HEK293 (cell line): Measurements from ENCODE around the gene USP51.
"Not testable (repeated sequence)": the region's sequence is repeated elsewhere in the genome, so short reads cannot be mapped to it uniquely, and the experiment has no call there.

Experiments
- CTCF ChIA-PET: fragments of 350-600 bp; formaldehyde crosslinking; extraction: SDS; loops from one replicate; lab custom pipeline; 2021; ENCODE audit warnings: antibody characterized with exemption; lab: Yijun Ruan, JAX
- POLR2A ChIA-PET: fragments of 300-600 bp; formaldehyde crosslinking; extraction: SDS; loops from one replicate; lab custom pipeline; 2020; ENCODE audit warnings: antibody characterized with exemption, inconsistent platforms; lab: Yijun Ruan, JAX
- H3K27ac ChIP-seq: fragments of 200-500 bp; sonication (Bioruptor generic); 2 replicates; pipeline ENCODE4 v1.5.1; 2014; ENCODE audit warnings: low read depth, low read length, control low read depth, inconsistent platforms; ENCODE audit errors: extremely low read depth
- H3K36me3 ChIP-seq, 2 experiments: fragments of 200-500 bp in 1 of 2; sonication (Bioruptor generic) in 1 of 2; 1 replicate in 1 of 2; 2 replicates in 1 of 2; pipeline ENCODE4 v1.5.1; 2014 to 2017; ENCODE audit warnings: inconsistent platforms in 2 of 2, low read length in 2 of 2; ENCODE audit not compliant: control insufficient read depth in 2 of 2, insufficient read depth in 1 of 2
- H3K4me1 ChIP-seq: fragments of 200-500 bp; sonication (Bioruptor generic); 2 replicates; pipeline ENCODE4 v1.5.1; 2014; ENCODE audit warnings: mild to moderate bottlenecking, low read length, inconsistent platforms; ENCODE audit not compliant: control insufficient read depth, insufficient read depth
- H3K4me3 ChIP-seq: 2 replicates; pipeline ENCODE4 v1.5.1; 2011; ENCODE audit warnings: low read depth, mild to moderate bottlenecking, control low read depth, low read length, moderate library complexity
- H3K9me3 ChIP-seq: fragments of 200-500 bp; sonication (Bioruptor generic); 2 replicates; pipeline ENCODE4 v1.5.1; 2014; ENCODE audit warnings: low read depth, low read length, inconsistent platforms; ENCODE audit not compliant: control insufficient read depth, insufficient read depth
- ELK4 ChIP-seq: IDR thresholded peaks from 2 replicates; pipeline ENCODE4 v1.6.1; 2011; ENCODE audit warnings: mild to moderate bottlenecking, low read depth, low read length, borderline replicate concordance
- GLI2 ChIP-seq: fragments of 450-650 bp; formaldehyde crosslinking; IDR thresholded peaks from 2 replicates; pipeline ENCODE4; 2017; ENCODE audit warnings: missing biosample characterization, missing genetic modification characterization, low read depth, borderline replicate concordance
- MEIS1 ChIP-seq: sonication (generic); formaldehyde crosslinking; IDR thresholded peaks from 2 replicates; pipeline ENCODE4 v1.8.1; 2022; ENCODE audit warnings: missing genetic modification reagents, mild to moderate bottlenecking, borderline replicate concordance
- MZF1 ChIP-seq: fragments of 450-650 bp; formaldehyde crosslinking; IDR thresholded peaks from 2 replicates; pipeline ENCODE4 v1.5.1; 2017; ENCODE audit warnings: missing biosample characterization, missing genetic modification characterization, borderline replicate concordance
- ZEB2 ChIP-seq: fragments of 450-650 bp; formaldehyde crosslinking; IDR thresholded peaks from 2 replicates; pipeline ENCODE4 v1.5.1; 2016; ENCODE audit warnings: missing biosample characterization, missing genetic modification characterization
- ZNF292 ChIP-seq: fragments of 450-650 bp; formaldehyde crosslinking; IDR thresholded peaks from 2 replicates; pipeline ENCODE4 v1.5.1; 2016; ENCODE audit warnings: low read depth, missing biosample characterization, missing genetic modification characterization, borderline replicate concordance
- ZNF350 ChIP-seq: fragments of 450-650 bp; formaldehyde crosslinking; IDR thresholded peaks from 2 replicates; pipeline ENCODE4 v1.5.0; 2017; ENCODE audit warnings: missing biosample characterization, mild to moderate bottlenecking, missing genetic modification characterization
- ZNF449 ChIP-seq: fragments of 450-650 bp; formaldehyde crosslinking; IDR thresholded peaks from 2 replicates; pipeline ENCODE4 v1.5.1; 2017; ENCODE audit warnings: missing biosample characterization, mild to moderate bottlenecking, missing genetic modification characterization, moderate library complexity
- ZNF843 ChIP-seq: fragments of 450-650 bp; formaldehyde crosslinking; IDR thresholded peaks from 2 replicates; pipeline ENCODE4 v1.5.1; 2016; ENCODE audit warnings: missing biosample characterization, missing genetic modification characterization
- TF ChIP-seq, protein P1 (sequence below): fragments of 450-650 bp; formaldehyde crosslinking; IDR thresholded peaks from 2 replicates; pipeline ENCODE4 v1.5.1; 2016; ENCODE audit warnings: missing biosample characterization, missing genetic modification characterization

USP51 gene

GRCh38 chrX:55521687-55522086, 32.0 kb upstream of the USP51 start (continued):
- TF ChIP-seq ZNF449 = no peak
- TF ChIP-seq ZNF292 (tag by site-specific recombination) = no peak
- TF ChIP-seq, protein P1, sequence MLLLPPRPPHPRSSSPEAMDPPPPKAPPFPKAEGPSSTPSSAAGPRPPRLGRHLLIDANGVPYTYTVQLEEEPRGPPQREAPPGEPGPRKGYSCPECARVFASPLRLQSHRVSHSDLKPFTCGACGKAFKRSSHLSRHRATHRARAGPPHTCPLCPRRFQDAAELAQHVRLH = no peak
- no peak for TF ChIP-seq ZEB2 (tag by site-specific recombination)
- no peak for TF ChIP-seq ZNF350 (tag by site-specific recombination)
- no peak for TF ChIP-seq ZNF843 (tag by site-specific recombination)
- no peak for TF ChIP-seq GLI2 (tag by site-specific recombination)
- TF ChIP-seq ELK4 = no peak
- no peak for TF ChIP-seq MZF1 (tag by site-specific recombination)
- TF ChIP-seq MEIS1 = no peak
- TF ChIP-seq, all 188 proteins: peak for 0

DNA sequence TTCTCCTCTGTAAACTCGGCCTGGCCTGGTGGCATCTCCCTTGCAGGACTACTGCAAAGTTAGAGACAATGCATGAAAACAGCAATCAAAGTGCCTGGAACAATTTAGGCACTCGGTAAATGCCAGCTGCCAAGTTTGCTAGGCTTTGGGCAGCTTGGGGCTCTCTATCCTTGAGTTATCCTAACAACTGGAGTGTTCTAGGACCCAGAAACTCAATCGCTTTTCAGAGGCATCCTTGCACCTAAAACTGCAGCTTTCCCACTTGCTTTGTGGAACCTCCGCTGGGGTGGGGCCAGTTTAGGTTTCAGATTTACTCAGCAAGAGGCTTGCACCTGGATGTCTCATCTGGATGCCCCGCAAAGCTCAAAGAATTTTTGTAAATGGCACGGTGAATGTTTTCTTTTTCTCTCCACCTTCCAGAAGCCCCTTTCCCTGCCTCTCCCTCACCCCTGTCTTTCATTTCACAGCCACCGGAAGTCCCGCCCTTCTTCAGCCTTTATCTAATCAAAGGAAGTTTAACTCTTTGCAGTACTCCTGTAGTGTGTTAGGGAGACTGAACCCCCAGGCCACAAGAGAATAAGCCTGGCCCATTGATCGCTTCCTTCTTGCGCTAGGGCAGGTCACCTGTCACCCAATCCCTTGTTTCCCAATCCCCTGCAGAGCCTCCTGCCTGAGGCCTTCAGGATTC, 27.3 kb upstream of the USP51 start:
- H3K9me3 ChIP-seq, POLR2A ChIA-PET, H3K4me3 ChIP-seq, H3K36me3 ChIP-seq, H3K4me1 ChIP-seq, H3K27ac ChIP-seq, CTCF ChIA-PET: not testable (repeated sequence)

GRCh38 chrX:55513045-55513737, 23.5 kb upstream of the USP51 start:
- H3K27ac ChIP-seq, H3K4me3 ChIP-seq, H3K36me3 ChIP-seq, POLR2A ChIA-PET, H3K9me3 ChIP-seq, CTCF ChIA-PET, H3K4me1 ChIP-seq: not testable (repeated sequence)

GRCh38 chrX:55508410-55509152, 18.9 kb upstream of the USP51 start:
- H3K9me3 ChIP-seq, POLR2A ChIA-PET, CTCF ChIA-PET, H3K27ac ChIP-seq, H3K36me3 ChIP-seq, H3K4me1 ChIP-seq, H3K4me3 ChIP-seq: not testable (repeated sequence)

DNA sequence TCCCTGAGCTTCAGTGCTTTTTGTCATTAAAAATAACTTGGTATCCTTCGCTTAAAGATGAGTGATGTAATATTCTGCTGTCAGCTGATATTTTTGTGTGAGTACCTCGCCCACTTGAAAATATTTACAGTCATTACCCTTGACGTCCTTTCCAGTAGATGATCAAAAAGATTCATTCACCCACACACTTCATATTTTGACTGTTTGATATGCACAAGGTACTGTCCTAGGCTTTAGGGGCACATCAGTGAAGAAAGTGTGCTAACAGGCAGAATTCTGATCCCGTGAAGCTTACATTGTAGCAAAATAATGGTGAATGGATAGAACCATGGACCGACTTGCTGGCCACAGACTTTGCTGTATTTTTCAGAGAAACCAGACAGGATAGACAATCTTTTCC, 18.1 kb upstream of the USP51 start:
- H3K36me3 ChIP-seq, POLR2A ChIA-PET, H3K27ac ChIP-seq, H3K9me3 ChIP-seq, H3K4me3 ChIP-seq, H3K4me1 ChIP-seq, CTCF ChIA-PET: not testable (repeated sequence)

DNA sequence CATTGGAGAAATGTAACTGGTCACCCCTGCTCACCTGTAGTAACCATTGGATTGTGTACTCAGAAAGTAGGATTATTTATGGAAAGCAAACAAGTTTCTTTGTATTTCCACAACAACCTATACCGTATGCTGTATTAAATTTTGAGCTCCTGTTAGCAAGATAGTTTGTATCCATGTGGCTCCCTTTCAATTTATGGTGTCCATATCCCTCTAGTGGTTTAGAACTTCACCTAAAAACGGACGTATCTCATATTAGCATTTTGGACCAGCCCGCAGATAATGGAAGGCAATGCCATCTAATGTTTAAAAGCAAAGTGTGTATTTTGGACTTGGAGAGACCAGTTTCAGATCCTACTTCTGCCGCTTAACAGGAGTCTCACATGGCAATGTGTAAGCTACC, 17.4 kb upstream of the USP51 start:
- H3K4me3 ChIP-seq, POLR2A ChIA-PET, H3K4me1 ChIP-seq, CTCF ChIA-PET, H3K27ac ChIP-seq, H3K36me3 ChIP-seq, H3K9me3 ChIP-seq: not testable (repeated sequence)
